DMS79 (cell line): ENCODE measurements around the gene CFAP97D1.

Experiments used
- DNase-seq: peaks from one replicate; lab custom pipeline; 2025; lab: John Stamatoyannopoulos, UW

CFAP97D1 gene

DNA sequence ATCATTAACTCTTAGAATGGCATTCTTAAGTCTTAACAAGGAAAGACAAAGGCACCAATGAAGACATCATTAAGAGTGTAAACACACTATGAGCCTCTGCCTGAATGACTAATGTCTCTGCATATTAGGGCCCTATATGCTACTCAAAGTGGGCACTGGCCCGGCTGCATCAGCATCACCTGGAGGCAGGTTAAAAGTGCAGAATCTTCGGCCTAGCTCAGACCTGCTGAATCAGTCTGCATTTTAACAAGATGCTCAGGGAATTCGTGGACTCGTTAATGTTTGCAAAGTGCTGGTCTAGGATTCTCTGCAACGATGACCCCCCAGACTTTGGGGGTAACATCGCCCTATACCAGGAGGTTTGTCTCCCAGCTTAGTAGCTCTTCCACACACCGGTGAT, 46.0 kb downstream of the CFAP97D1 start:
- DNase-seq = no peak

DNA sequence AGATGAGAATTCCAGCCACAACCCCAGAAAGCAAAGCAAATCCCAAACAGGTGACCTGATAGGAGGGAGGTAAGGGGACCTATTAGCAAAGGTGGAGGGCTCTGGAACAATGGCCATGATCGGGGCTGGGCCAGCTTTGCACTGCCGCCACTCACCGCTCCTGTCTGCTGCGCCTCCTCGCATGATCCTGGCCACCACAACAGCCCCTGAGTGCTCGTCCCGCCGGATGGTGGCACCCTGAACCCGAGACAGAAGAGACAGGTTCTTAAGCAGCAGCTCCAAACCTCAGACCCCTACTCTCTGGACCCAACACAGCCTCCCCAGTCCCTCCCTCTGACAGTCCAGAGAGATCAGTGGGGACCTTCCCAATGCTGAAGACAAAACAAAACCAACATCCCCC, 47.4 kb downstream of the CFAP97D1 start:
- no peak for DNase-seq

DNA sequence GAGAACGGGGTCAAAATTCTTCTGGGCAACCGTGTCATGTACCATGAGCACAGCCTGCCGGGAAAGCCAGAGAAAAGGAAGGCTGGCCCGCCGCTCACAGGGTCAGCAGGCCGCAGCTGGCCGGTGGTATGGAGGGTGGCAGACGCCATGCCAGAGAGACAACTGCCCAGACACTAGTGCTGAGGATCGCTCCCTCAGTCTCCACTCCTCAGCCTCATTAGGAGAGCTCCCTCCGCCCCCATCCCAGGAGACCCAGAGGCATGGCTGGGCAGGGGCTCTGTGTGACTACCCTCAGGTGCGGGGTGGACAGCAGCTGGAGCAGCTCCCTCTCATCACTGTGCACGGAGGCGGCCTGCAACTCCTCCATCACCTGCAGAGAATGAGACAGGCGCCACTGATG, 49.5 kb downstream of the CFAP97D1 start:
- DNase-seq = no peak

DNA sequence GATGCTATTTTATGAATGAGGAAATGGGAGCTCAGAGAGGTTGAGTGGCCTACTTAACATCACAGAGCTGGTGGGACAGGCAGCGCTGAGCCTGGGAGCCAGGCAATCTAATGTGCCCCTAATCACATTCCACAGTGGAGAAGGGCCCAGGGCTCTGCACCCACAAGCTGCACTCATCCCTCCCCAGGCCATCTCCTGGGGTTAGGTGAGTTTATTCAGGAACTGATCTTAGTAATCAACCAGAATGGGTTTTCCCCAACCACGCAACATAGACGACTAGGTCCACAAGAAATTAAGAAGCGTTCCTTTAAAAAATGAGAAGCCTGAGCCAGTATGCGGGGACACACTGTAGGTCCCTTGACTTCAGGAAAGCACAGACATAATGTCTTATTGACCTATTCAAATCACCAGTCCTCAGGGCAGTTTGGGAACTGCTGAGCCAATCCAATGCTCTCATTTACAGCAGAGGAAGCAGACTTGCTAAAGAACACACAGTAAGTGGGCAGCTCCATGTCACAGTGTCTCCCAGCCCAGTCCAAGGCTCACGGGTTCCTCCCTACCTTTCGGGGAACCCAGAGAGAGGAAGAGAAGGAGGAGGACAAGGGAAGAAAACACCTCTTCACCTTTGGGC, 50.4 kb downstream of the CFAP97D1 start:
- no peak for DNase-seq

DNA sequence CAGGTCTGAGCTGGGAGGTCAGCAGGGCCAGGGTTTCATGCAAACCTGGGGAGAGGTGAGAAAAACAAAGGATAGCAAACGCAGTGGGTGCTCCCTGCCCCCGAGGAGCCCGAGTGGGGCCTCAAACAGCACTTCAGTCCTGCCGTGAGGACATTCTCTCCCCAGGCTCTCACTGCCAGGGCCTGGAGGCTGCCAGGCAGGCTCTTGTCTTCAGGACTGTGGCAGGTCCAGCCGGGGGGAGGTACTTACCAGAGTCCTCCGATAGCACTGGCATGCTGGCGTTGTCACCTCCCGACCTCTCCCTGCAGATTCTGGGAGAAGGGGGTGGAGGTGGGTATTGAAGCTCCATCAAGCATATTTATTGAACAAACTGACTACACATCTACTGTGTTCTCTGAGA, 51.4 kb downstream of the CFAP97D1 start:
- DNase-seq = no peak

DNA sequence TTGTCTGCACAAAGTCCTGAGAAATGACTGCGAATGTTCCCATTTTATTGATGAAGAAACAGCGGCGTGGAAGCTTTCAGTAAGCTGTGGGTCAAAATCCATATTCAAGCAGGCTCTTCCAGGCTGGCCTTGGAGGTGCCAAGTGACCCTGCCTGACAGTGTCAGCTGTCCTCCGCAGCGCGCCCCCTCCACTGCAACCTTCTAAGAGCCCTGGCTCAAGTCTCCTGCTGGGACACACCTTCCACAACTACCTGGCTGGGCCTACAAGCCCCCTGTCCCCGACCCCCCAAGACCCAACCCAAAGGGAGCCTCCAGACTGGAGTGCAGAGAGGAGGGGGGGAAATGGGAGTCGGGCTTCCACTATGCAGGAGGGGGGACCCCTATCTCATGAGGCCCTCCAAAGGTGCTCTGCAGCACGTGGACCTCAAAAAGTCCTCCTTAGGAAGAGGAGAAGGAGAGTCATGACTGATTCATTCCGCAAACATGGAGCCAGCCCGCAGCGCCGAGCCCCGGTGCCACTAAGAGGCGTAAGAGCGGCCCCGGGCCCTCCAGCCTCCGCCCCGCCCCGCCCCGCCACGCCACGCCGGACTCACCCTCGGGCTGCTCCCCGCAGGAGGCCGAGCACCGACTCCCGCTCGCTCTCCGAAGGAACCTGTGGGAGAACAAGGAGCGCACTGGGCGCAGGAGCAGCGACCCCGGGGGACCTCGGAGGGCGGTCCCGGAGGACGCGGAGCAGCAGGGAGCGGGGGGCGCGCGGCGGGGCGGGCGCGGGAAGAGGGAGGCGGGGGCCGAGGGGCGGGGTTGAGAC, 52.1 kb downstream of the CFAP97D1 start:
- DNase-seq = no peak

DNA sequence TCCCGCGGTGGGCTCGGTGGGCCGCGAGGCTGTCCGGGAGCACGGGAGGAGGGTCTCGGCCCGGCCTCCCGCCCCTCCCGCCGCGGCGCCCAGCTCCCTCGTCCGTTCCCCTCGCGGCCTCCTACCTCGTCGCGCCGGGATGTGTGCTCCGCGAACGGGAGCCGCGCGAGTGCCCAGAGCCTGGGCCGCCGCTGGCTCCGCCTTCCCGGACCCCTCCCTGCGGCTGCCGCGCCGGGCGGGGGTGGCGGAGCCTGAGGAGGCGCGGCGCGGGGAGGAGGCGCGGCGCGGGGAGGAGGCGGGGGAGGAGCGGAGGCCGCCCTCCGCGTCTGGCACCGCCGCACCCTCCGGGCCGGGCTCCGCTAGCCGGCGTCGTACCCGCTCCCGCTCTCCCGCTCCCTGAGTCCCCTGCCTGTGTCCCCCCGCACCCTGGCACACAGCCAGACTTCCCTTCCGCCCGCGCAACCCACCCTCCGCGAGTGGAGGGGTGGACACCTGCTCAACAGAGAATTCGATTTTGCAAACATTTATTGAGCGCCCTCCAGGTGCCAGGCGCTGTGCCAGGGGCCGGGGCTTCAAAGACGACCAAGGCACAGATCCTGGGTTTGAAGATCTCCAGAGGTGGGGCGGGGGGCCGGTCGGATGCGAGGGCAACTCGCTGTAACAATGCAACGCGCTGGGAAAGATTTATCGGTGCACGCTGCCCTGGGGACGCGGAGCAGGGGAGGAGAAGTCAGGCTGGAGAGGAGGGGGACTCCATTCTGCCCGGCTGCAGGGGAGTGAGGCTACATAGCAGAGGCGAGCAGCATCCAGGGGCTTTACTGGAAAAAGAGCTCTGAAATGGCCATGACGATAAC, 53.0 kb downstream of the CFAP97D1 start, which contains the start of gene MPP3:
Gene MPP3 (minus strand): TSS at position 171 of the 854 bp plus-strand sequence. CDS start 1,240 bp downstream, outside the sequence.
- DNase-seq = peak; percentile 17

DNA sequence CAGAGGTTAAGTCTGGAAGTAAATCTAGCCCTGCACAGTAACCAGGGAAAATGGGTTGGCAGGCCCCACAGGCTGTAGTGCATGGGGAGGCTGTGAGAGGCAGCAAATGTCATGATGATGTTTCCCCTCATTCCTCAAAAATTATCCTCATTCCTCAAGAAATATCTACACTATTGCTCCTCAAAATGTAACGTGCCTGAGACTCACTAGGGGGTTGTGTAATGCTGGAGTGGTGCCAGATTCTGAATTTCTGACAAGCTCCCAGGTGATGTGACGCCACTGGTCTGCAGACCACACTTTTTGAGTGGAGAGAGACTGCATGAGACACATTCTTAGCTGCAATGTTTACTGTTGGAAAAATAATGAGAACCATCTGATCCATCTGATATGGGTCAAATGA, 53.9 kb downstream of the CFAP97D1 start:
- no peak for DNase-seq
